NCI-H524 (cell line): ENCODE measurements around the gene GPR26.

Experiments
- DNase-seq, 2 experiments: peaks; one replicate each; lab custom pipeline; 2025; lab: John Stamatoyannopoulos, UW

Gene GPR26, protein sequence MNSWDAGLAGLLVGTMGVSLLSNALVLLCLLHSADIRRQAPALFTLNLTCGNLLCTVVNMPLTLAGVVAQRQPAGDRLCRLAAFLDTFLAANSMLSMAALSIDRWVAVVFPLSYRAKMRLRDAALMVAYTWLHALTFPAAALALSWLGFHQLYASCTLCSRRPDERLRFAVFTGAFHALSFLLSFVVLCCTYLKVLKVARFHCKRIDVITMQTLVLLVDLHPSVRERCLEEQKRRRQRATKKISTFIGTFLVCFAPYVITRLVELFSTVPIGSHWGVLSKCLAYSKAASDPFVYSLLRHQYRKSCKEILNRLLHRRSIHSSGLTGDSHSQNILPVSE

DNA sequence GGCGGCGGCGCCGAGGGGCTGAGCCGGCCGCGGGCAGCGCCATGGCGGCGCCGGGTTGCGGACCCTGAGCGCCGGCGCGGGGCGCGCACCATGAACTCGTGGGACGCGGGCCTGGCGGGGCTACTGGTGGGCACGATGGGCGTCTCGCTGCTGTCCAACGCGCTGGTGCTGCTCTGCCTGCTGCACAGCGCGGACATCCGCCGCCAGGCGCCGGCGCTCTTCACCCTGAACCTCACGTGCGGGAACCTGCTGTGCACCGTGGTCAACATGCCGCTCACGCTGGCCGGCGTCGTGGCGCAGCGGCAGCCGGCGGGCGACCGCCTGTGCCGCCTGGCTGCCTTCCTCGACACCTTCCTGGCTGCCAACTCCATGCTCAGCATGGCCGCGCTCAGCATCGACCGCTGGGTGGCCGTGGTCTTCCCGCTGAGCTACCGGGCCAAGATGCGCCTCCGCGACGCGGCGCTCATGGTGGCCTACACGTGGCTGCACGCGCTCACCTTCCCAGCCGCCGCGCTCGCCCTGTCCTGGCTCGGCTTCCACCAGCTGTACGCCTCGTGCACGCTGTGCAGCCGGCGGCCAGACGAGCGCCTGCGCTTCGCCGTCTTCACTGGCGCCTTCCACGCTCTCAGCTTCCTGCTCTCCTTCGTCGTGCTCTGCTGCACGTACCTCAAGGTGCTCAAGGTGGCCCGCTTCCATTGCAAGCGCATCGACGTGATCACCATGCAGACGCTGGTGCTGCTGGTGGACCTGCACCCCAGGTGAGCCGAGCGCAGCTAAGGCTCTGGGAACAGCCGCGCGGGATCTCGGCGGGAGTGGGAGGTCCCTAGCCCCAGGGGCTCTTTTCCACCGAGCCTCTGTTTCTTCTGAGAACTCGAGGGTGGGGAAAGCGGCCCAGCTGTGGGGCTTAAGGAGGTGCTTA is at the start of gene GPR26:
GPR26 (plus strand) TSS at position 38 of the 919 bp plus-strand sequence; CDS start at position 91, 53 bp downstream.
- DNase-seq = peak in 1 of 2 experiments; percentile 1

DNA sequence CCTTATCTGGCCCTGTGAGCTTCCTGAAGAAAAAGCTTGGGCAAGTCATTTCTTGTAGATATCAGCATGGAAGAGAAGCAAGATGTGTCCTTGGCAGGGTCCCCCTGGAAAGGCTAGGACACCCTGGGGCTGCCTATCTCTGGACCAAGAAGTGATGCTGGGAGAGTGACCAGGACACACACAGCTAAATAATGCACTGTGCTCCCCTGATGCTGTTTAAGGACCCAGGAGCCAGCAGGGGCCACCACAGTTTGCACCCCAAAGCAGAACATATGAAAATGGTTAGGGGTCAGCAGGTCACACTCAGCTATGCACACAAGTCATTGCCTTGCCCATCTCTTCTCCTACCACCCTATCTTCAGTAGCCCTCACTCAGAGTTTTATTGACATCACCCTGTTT is 47.9 kb upstream of the GPR26 start:
- DNase-seq = no peak

DNA sequence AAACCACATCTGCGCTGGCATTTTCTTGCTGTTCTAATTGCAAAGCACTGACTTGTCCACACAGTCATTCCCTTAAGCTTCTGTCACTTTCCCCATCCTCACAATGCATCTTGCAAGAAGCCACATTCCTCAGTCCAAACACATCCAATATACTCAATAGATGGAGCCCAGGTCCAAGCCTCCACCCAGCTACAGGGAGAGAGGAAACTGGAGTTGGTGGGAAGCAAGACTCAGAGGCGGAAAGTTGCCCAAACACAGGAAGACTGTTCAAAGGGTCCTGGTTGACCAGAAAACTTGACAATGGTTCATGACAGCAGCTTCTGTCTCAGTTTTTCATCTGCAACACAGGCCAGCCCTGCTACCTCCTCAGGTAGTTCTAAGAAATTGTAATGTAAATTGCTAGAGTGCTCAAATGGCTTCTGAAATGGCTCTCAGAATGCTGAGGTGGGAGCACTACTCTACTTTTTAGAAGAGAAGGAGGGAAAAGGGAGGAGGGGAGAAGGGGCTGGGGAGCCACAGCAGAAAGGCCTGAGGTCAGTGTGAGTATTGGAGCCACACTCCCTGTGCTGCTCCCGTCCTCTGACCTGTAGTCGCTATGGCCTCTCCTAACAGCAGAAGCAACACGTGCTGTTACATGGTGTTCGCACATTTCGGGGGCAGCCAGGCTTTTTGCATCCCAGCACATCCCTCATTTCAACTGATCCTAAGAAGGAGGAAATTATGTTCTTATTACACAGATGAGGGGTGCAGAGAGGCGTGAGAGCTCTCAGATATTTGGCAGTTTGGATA is 46.9 kb upstream of the GPR26 start:
- DNase-seq = no peak

DNA sequence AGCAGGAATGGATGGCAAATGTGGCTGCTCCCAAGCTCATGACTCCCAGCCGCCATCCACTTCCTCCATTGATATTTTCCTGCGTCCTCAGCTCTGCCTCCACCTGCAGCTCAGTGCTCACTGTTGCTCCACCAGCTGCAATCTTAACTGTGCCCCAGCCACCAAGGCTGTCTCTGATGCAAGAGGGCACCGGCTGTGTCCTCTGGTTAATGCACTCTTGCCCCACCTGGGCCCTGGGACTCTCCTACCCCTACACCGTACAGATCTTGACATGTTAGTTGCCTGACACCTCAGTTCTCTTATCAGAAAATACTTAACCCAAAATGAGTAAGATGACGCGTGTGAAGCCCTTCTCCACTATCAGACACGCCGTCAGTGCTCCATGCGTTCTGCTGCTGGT is 45.5 kb upstream of the GPR26 start:
- no peak for DNase-seq

DNA sequence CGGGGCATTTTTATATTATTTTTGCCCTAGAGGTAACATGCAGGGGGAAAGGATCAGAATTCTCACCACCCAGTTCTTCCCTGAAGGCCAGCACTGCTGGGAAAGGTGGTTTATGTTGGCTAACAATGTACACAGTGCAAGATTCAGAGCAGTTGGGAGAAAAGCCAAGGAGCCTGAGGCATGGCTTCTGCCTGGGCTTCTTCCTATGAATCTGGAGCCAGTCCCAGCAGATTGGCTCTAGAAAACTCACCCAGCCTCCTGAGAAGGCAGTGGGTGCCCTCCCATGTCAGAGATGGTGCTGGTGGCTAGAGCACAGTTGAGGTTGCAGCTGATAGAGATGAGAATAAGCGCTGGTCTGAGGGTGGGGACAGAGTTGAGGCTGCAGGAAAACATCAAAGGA is 44.7 kb upstream of the GPR26 start:
- DNase-seq = no peak

DNA sequence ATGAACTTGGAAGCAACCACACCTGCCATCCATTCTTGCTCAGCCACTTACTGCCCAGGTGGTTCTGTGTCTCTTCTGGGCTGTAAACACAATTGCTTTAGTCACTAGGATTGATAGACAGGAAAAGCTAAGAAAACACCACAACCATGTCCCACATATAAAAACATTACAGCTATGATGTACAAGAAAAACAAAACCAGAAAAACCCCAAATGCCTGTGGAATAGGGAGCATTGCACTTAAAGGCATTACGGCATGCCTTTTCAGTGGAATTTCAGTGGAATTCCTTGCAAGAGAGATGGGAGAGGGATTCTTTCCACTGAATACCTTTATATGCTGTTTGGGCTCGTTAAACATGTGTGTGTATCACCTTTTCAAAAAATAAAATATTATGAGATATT is 44.2 kb upstream of the GPR26 start:
- no peak for DNase-seq

DNA sequence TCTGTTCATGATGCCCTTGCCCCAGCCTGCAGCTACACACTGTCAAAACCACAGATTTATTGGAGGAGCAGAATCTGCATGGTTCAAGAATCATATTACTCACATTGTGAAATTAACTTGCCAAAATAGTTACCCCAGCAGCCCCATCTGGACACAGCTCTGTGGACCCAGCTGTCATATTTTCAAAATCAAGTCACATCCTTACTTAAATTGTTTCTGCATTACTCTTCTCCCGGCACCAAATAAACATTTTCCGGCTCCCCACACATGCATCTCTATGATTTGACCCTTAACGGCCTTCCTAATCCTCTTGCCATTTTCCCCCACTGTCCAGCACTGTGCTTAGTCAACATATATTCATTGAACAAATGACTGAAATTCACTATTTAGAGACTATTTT is 43.8 kb upstream of the GPR26 start:
- DNase-seq = peak in 1 of 2 experiments; percentile 16

DNA sequence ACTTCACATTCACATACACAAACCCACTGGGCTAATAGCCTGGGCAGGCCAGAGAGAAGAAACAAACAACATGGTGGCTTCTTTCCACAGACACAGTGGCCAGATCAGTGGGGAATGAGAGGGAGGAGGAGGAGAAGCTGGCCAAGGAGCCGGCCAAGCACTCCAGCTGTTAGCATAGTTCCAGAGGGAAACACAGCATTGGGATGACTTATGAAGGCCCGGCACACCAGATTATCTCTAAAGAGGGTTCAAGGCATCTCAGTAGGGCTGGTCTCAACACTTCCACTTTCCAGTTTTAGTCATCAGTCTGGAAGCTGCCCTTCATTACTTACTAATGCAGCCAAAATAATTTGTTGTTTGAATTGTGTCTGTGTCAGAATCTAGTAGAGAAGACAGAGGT is 42.1 kb upstream of the GPR26 start:
- DNase-seq = no peak

DNA sequence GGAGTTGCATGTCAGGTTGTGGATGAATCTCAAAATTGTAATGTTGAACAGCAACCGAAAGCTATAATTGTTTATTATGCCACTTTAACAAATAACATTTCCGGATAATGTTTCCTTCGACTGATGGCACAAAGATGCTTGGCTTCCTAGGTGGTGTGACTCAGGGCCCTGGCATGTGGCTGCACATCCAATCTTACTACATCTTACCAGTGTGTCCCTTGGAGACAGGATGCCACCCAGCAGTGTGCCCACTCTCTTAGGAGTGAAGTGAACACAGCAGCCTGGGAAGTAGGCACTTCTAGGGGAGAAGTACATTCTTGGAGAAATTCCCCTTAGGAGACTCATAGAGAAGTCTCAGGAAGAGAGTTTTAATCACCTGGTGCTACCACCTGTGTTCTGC is 33.0 kb upstream of the GPR26 start:
- DNase-seq = no peak

DNA sequence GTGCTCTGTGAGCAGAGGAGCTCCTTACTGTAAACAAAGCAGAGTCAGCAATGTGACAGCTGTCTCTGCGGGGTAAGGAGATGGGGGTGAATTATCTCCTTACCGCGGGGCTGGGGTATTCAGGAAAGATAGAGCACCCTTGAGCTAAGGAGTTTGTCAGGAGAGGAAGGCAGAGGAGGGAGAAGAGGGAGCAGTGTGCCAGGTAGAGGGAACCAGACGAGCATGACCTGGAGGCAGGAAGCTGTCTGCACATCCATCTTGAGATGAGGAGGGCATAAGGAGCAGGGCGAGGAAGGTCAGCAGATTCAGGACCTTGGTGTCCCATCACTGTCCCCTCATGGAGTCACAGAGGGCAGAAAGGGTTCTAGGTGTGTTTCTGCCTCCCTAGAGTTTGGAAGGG is 32.5 kb upstream of the GPR26 start:
- DNase-seq = no peak

DNA sequence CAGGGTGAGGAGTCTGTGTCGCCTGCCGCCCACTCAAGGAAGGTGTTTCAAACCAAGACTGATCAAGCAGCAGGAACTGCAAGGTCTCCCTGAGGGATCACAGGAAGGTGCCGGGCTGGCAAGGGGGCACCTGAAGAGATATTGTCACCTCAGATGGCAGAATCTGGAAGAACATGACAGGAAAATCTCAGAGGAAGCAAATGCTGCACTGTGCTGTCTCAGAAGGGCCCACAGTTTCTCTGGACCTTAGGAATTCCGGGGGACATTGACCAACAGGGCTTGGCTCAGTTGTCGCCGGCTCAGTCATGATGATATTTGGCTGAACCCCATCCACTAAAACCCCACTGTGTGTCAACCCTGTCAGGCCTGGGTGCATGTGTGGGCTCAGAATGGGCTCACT is 31.9 kb upstream of the GPR26 start:
- DNase-seq = no peak

DNA sequence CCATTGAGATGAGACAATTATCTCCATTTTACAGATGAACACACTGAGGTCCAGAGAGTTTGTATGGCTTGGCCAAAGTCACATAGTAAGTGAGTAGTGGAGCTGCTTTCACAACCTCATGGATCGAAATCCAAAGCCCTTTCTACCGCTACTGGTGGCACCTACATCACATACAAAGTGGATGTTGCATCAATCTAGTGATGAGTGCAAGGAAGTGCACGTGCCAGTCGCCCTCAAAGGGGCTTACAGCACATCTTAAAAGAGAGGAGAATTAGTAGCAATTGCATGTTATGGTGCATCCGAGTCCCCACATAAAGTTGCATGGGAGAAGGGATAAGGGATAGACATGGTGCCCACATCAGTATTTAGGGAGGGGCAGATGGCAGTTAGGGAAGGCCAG is 31.0 kb upstream of the GPR26 start:
- DNase-seq = no peak

DNA sequence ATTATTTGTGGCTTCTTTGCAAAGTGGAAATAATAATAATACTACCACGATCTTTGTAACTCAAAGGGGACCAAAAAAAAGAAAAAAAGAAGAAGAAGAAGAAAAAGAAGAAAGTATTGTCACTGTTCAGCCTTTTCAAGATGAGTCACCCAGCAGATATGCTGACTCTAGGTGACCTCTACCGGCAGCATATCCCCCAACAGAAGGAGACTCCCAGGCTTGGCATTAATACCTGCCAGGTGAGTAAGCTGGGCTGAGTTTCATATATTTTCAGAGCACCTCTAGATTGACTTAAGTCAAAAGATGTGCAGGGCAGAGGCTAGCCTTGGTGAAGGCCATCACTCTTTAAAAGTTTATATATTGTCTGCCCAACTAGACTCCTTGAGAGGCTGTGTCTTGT is 30.4 kb upstream of the GPR26 start:
- no peak for DNase-seq

DNA sequence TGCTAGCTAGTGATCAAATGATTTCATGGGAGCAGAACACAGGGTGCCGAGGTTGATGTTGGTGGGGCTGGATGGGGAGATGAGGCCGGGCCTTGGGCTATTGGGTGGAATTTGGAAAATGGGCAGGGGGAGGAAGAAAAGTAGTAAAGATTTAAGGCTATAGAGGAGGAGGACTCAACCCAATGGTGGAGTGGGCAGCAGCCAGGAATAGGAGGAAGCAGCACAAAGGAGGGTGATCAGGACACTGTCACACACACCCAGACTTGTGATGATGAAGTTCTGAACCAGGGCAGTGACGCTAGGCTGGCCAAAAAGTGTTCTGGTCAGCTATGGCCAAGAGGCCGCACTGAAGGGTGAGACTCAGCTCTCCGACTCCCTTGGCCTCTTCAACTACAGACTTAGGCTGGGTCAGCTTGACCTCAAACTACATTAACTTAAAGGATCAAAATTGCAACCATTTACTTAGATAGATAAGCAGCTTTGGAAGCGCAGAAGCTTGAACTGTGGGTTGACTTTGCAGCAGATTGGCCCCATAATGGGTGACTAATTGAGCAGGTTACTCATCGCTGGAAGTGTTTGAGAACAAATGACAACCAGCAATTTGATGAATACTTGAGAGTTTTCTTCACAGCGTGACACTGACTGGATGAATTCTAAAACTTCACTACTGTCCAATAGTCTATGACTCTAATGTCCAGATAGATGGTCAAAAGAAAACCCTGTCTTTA is 29.4 kb upstream of the GPR26 start:
- DNase-seq = no peak

DNA sequence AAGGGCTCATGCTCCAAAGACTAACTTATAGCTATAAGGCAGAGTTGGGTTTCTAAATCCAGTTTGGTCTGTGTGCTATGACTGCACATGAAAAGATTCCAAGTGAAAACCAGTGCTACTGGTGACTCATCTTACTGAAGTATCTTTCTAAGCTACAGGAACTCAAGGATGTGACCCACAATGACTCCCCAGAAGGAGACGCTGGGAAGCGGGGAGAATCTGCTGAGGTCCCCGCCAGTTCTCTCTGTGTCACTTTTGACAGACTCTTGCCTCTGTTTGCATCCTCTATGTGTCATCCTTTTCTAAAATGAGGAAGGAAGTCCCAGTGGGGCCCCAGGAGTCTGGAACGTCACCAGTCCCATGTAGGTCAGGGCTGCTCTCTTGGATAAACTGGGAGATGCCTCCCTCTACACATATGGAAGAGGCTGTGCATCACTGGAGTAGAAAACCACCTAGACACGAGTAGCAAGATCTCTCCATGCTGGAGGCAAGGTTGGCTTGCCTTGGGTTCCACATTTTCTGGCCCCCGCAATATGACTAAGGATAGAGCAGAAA is 28.8 kb upstream of the GPR26 start:
- DNase-seq = no peak

DNA sequence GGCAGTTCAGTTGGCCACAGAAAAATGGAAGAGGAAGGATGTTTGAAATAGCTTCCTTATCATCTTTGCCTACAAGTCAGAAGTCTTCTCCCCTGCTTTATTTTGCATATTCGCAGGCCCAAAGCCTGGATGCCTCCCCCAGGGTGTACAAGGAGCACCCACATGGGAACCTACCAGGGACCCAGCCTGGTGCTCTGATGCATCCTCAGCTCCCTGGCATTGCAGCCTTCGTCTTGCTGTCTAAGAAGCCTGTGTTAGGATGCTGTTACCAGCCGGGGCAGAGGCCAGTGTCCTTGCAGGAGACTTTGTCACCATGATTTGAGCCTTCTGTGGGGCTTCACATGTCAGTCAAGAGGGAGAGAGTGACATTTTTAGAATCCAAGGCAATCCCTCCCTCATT is 27.0 kb upstream of the GPR26 start:
- DNase-seq = no peak

DNA sequence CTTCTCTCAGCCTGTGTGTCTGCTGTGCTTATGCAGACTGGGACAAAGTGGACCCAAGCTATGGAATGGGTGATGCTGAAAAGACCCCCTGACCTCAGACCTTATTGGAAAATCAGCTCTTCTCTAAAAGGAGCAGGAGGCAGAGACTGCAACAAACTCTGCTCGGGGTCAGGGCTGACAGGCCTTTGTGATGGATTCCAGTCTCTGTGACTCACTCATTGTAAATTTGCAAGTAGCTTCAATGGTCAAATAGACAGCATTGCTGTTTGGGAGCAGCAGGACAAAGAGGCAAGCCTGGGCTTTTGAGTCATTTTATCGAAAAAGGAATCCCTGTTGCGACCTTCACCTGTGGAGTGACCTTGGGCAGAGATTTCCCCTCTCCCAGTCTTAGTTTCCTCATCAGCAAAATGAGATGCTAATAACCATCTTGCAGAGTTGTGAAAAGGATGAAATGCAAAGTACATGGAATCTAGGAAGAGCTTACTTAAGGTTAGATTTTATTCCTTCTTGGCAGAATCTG is 26.1 kb upstream of the GPR26 start:
- no peak for DNase-seq

DNA sequence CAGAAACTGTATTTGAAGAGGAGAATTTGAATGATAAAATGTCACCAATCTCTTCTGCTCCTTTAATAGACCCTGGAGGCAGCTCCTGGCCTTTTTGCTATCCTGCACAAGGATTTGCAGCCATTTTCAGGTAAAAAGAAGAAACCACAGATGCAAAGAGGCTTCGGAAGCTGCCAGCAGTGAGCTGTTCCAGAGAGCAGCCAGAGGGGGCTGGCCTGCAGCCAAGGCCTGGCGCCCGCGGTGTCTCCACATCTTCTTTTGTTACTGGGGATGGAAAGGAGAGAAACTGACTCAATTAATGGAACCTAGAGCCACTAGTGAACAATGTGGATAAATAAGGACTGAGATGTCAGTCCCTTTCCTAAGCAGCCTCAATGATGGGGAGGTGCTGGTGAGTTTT is 23.9 kb upstream of the GPR26 start:
- DNase-seq = no peak

DNA sequence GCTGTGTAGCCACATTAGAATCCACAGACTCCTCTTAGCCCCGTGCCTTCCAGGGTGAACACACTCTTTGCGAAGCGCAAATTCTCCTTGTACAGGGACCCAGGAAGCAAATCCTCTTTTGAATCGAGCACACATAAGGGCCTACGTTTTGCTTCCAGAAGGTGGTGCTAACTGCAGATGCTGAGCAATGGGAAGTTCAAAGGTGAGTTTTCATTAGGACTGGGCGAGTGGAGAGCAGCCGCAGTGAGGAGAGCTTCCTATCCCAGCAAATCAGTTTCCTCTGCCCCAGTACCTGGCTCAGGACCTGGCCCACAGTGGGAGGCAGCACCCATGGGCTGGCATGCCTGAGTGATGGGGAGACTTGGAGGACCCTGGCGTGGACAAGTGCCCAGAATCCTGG is 23.5 kb upstream of the GPR26 start:
- no peak for DNase-seq

DNA sequence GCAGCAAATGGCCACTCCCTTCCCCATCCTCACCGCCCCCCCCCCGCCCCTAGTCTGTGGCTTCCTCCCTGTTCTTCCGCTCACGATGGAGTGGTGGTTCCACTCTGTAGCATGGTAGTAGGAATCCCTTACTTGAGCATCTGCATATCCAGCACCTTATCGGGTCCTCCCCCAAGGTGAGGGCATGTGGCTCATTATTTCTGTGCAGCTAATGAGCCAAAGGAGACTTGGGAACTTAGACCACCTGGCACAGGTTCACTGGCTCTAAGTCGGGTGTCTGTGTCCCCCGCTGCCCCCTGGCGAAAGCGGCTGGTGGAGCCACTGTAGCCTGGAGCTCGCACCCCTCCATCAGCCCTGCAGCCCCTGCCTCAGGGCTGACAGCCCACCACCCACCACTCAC is 22.8 kb upstream of the GPR26 start:
- DNase-seq = no peak

DNA sequence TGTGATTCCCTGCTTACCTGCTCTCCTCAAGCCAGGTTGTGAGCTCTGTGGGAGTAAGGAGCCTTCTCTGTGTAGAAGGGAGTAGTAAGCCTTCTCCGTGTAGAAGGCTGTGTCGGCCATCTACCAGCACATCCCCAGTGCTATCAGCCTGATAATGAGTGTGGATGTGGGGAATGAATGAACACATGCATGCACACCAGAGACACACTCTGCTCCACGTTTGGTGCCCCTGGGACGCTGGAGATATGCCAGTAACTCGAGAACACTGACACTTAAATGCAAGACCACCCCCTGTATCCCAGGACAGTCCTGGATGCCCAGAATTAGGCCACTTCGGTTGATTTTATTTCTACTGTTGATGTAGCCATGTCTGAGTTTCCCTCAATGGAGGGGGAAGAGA is 21.1 kb upstream of the GPR26 start:
- DNase-seq = no peak
